ENCODE measurements around the gene GON4L.

DNA sequence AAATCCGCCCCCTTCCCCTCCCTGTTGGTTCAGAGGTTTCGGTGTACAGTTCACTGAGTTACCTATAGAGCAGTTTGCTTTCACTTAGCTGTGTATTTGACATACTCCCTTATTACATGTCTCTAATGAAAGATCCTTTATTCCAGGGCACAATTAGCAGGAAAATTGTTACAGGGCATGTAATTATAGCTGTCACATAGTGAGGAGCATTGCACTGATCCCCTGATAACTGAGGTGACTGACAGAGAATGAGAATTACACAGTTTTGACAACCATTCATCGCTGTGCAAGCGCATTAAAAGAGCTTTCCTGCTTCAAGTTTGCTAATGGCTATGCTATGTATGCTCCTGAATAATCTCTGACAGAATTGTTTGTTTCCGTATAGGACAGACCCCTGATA lies 141.2 kb downstream of the GON4L start:
- TF ChIP-seq CTCF (optimal IDR thresholded peaks at IDR 0.05 in 1 of 3, IDR thresholded peaks at IDR 0.05 in 1 of 3, conservative IDR thresholded peaks at IDR 0.05 in 1 of 3; ENCODE audit: extremely low read depth in 1 of 3, insufficient read depth in 2 of 3, low read length in 3 of 3): no peak
- TF ChIP-seq EZH2 (IDR thresholded peaks at IDR 0.05; ENCODE audit: low read length): no peak
